HG03097 (cell line): ENCODE results near the gene GRAMD1B.

Source experiments
- ATAC-seq: cut with Tn5 transposase; IDR thresholded peaks from one replicate; pipeline ENCODE4 v1.9.1; 2021; ENCODE audit not compliant: unreplicated experiment, low FRiP score

The GRAMD1B gene

DNA sequence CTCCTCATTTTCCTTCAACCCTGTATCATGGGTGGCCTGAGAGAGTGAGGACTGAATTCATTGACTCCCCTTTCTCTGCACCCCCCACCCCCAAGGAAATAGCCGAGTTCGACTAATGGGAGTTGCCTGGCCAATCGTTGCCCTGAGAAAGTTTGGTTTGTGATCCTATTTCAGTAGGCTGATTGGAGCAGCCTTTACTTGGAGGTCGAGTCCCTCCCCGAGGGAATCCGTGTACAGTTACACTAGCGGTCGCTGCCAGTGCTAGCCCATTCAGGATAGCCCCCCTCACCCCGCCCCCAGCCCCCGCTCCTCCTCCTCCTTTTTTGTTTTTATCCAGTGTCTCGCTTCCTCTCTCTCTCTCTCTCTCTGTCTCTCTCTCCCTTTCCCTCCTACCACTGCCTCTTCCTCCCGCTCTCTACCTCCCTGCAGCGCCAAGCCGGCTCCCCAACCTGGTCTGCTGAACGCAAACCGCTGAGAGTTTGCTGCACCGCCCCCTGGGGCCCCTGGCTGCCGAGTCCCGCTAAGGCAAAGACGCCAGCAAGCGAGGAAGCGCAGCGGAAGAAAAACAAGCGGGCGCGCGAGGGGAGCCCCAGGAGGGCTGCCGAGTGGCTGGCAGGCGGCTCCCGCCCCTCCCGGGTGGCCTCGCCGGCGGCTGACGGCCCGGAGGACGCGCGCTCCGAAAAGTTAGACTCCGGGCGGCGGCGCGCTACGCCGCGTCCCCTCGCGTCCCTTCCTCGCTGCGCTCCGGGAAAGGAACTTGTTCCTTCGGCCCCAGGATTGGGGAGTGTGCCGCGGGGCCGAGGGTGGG is at the start of gene GRAMD1B:
GRAMD1B (plus strand) TSS at position 357 of the 808 bp plus-strand sequence. CDS start 524 bp downstream, outside the sequence.
- peak; percentile 61 for ATAC-seq

DNA sequence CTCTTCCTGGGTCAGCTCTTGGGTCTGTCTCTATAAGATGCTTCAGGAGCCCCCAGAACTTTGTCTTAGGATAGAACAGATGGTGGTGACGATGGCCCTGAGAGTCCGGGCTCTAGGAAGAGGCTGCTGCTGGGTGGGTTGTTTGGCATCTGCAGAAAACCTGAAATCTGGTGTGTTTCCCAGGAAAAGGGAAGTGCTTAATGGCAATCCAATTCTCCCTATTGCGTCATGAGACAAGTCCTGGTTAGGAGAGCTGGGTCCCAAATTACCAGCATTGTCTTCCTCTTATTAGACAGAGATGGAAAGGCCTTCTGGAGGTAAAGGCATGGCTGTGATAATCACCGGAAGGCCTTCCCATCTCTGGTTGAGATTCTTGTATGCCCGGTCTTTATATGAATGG is 48.9 kb upstream of the GRAMD1B start:
- no peak for ATAC-seq

DNA sequence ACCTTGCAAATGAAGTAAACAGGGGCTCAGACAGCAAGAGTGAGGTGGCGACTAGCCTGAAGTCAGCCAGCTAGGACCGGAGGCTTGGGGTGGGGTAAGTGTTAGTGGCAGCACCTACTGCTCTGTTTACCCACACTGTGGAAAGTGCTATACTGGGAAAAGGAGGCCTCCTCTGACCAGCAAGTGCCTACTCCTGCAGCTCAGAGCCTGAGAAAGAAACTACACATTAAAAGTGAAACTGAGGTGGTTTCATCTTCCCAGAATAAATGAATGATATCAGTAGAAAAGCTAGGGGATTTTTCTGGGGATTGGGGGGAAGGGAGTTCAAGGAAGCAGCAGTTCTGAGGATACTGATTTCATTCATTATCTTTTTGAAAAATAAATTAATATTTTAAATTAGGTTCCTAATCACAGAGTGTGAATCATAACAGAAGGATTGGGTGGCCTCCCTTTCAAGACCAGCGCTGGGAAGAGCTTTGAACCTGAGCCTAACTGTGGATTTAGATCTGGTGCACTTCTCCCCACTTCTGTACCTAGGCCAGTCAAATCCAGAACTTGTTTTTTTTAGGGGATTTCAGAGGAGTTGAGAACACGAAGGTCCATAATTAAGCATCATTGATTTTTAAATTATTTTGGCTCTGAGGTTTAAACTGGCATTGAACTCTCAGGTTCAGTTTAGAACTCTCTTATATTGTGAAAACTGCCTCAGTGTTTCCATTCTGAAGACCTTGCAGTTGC is 48.1 kb upstream of the GRAMD1B start:
- ATAC-seq, result peak; percentile 67

DNA sequence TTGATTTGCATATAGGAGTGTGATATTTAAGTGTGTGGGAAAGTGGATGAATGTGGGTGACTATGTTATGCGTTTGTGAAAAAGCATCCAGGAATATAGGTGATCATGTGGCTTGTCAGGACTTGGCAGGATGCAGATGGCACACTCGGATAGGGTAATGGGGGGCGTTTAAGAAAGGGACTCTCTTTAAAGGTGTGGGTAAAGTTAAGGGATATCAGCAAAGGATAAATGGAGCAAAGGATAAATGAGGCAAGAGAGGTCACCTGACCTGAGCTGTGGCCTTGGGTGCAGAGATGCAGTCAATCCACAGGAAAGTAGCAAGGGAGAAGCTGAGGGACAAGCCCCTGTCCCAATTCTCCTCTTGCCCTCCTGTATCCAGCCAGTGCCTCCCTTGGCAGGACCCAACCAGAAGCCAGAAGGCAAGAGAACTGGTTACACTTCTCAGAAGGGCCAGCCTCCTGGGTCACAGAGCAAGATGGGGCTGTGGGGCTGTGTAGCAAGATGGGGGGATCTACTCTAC is 47.5 kb upstream of the GRAMD1B start:
- no peak for ATAC-seq

DNA sequence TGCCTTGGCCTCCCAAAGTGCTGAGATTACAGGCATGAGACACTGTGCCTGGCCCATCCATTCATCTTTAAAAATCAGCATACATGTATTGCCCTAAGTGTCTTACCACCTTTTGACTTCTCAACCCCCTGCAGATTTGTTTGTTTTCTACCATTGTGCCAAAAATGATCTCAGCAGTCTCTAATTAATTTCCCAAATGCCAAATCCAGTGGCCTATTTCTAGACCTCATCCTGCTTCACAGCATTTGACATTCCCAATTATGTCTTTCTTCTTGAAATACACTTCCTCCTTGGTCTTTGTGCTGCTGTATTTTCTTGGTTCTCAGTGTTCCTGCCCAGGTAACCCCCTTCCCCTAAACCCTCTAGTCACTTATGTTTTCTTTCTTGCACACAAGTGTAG is 46.0 kb upstream of the GRAMD1B start:
- no peak for ATAC-seq

DNA sequence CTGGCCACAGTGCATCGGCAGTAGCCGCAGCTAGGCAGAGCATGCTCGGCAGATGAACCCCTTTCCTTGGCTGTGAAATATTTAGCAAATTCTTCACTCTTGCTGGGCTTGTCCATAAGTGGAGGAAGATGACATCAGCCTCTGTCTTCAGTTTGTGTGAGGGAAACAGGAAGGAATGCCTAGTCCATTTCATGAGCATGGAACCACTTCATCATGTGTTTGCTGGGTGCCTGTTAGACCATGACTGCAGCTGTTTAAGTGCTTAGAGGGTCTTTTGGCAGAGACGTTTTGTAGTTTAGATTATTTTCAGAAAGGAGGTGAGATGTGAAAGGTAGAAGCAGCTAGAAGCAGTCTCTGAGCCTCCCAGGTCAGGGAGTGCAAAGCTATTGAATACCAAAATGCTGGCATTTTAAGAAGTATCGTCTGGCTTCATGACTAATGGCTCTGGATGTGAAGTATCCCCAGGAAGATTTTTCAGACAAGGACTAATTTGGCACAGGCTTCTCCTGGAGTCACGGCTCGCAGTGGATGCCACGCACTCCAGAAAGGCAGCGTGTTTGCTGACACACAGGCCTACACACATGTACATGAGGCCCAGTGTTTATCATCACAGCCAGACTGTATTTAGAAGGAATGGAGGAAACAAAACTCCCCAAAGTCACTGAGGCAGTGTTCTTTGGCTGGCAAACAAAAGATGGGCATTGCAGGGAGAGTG is 43.1 kb upstream of the GRAMD1B start:
- no peak for ATAC-seq

DNA sequence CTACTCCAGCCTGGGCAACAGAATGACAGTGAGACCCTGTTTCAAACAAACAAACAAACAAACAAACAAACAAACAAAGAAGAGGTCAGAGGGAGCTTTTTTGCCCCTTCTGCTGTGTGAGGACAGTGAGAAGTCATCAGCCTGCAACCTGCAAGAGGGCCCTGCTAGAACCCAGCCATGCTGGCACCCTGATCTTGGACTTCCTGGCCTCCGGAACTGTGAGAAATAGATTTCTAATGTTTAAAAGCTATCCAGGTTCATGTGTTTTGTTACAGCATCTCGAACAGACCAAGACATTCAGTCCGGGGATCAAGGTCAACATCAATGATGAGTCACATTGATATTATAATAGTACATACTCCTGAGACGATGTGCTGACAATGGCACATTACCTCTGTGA is 41.4 kb upstream of the GRAMD1B start:
- no peak for ATAC-seq

DNA sequence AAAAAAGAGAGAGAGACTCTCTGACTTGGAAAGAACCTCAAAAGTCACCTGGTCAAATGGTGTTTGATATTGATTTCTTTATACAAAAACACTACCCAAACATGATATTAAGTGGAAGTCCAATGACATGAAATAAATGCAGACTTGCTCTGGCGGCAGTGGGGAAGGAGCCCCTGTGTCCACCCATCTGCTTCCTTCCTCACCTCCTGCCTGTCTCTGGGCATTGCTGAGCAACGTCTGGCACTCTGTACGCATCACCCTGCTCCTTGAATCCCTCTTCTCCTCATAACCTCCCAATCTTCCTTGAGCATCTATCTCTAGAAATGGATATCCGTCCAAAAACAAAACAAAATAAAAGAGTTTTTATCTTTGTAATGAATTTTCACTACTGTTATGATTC is 39.9 kb upstream of the GRAMD1B start:
- no peak for ATAC-seq

DNA sequence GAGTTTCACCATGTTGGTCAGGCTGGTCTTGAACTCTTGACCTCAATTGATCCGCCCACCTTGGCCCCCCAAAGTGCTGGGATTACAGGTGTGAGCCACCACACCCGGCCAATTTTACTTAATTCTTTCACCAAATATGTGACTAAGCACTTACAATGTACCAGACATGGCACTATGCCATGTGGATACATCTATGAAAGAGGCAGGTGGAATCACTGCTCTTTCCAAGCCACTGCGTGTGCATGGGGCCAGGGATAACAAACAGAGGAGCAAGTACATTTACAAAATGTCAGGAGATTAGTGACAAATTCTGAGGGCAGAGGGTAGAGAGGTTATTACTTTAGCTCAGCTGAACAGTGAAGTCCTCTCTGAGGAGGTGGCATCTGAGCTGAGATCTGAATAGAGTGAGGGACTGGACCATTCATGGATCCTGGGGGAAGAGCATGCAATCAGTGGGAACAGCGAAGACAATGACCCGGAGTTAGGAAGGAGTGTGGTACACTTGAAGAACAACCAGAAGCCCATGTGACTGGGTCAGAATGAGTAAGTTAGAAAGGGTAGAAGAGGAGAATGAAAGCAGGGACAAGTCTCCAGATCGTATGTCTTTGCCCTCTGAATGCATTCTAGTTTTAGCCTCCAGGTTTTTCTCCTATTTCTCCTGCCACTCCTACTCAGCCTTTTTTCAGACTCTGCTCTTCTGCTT is 38.3 kb upstream of the GRAMD1B start:
- no peak for ATAC-seq

DNA sequence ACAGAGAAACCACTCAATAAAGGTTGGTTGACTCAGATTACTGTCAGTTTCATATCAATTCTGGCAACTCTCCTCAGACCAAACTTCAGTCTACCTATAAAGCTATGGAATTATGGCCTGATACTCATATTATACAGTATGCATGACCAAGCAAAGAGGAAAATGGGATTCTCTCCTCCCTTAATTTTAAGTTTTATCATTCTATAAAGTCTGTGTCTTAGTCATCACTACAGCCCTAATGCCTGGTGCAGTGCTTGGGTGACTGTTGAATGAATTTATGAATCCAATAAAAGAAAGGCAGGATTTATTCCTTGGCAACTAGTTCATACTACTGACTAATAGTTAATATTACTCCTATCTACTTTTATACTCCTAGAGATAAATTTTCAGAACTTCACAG is 37.6 kb upstream of the GRAMD1B start:
- no peak for ATAC-seq

DNA sequence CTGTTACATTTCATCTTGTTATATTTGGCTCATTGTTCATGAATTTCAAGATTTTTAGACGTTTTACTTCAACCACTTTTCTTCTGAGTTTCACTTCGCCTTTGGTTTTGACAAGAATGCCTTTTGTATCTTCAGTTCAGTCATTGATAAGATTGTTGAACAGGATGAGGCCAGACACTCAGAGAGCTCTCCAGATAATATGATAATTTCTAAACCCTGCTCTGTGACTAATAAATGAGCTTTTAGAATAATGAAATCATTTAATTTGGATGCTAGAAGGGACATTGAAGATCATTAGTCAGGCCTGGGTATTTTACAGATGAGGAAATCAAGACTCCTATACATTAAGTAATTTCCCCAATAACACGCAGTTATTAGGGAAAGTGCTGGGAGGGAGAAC is 37.2 kb upstream of the GRAMD1B start:
- no peak for ATAC-seq

DNA sequence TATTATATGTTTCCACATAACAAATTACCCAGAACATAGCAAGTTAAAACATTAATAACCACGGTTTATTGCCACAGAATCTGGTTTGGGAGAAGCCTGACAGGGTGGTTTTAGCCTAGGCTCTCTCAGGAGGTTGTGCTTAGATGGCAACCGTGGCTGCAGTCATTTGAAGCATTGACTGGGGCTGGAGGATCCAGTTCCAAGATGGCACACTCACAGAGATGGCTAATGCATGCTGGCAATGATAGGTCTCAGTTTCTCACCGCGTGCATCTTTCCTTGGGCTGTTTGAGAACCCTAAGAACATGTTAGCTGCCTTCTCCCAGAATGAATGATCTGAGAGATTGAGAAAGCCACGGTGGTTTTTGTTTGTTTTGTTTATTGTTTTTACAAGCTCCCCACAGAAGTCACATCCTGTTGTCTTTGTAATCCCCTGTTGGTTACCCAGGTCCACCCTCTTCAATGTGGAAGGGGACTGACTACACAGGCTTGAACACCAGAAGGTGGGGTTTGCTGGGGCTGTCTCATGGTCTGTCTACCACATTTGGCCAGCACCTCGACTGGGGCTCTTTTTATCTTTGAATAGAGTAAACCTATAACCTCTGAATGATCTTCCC is 36.6 kb upstream of the GRAMD1B start:
- ATAC-seq, result no peak

DNA sequence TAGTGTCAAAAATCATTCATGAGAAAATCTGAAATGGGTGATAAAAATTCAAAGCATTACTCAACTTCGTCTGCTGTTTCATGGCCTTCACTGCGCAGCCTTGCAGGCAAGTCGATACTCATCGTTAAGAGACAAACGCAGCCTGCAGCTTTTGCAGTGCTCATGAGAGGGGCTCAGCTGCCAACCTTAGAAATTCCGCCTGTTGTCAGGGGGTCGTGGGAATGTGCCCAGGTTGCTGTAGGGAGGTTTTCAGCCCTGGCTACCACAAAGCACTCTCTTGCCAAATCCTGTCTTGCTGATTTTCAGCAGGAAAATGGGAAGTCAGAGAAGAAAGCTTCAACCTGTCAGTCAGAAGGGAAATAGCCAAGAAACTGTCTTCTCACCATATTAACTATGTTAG is 25.4 kb upstream of the GRAMD1B start:
- no peak for ATAC-seq

DNA sequence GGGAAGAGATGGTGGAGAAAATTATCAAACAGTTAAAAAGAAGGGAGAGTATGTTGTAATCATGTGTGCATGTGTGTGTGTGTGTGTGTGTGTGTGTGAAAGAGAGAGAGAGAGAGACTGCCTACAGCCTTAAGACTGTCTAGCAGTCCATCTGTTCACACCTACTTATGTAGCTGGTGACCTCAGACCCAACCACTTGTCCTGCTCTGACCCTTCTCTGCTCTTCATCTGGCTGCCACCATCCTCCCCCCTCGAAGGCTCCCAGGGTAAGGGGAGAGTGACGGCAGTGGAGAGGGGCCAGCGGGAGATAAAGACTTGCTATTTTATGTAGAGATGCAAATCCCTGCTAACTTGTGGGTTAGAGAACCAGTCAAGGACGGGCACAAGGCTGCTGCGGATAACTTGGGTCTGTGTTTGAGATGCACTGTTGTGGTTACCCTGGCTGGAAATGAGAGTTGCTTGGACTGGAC is 24.9 kb upstream of the GRAMD1B start:
- no peak for ATAC-seq

DNA sequence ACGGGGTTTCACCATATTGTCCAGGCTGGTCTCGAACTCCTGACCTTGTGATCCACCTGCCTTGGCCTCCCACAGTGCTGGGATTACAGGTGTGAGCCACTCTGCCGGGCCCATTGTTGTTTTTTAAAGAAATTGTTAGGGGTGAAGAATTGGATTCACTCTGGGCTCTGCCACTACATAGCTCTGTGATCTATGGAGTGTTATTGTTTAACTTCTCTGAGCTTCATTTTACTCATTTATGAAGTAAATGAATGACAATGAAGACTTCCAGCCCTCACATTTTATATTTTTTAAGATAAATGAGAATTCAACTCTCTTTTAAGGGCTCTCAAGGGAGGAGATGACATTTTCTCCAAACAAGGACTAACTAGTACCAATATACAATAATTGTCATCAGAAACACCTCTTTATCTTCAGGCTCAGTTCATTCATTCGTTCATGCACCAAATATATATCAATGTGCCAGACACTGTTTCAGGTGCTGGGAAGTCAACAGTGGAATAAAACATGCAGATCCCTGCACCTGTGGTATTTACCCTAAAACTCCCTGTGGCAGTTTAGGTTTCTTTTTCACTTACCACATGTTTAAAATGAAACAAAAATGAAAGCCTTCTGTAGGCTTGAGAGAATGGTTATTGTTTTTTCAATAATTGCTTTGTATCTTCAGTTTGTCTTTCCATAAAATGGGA is 23.5 kb upstream of the GRAMD1B start:
- peak; percentile 40 for ATAC-seq

DNA sequence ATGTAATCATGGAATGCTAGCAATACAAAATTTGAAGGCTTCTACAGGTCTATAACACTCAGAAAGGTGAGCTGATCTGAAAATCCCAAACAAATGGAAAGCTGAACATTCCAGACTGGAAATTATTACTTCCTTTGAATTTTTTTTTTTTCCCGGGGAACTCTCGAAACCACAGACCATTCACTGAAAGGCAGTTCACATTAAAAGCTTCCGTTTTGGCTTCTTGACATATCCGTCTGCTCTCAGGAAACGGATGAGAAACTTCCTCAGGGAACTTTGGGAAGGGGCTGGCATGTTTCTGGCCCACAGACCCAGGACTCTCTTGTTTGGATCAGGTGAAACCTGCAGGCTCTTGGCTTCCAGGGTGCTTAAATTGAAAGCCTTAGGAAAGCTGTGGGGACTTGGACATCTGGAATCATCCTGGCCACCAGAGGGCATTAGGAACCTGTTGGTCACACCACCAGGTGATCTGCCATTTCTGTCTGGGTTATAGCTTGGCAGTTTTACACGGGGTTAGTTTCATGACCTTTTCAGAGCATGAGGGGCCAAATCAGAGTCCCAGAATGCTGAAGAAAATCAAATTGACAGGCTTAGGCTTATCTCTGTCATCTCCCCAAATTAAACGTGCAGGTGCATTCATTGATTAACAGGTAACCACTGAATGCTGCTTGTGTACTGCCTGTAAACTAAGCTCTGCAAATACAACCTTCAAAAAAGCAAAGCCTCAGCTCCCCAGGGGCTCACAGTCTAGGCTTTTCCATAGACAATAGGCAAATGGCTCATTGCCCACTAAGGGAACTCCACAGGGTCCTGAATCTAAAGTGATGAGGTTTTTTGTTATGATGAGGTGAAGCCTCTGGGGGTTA is 22.7 kb upstream of the GRAMD1B start:
- no peak for ATAC-seq

DNA sequence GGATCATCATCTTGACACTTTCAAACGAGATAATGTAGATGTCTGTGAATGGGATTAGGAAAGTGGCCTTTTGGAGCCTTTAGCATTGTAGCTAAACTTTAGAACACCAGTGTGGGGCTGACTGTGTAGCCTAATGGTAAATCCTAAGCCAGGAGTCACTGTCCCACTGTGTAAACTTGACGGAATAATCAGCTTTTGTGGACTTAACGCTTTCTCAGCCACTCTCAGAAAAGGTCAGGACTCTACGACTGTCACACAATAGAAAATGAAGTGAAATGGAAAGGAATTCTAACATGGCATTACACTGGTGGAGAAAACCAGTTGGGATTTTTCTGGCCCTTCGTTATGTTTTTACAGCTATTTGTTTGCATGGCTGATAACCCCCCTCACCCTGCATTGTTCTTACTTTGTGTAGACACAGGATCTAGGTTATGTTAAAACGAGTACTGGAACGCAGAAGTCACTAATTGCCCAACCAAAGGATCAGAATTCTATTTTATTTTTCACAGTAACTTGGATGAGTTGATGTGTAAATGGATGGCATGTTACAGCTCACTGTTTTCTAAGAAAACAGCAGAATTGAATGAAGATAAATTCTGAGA is 22.0 kb upstream of the GRAMD1B start:
- no peak for ATAC-seq
